Suprapubic skin (tissue), 4 donors: ENCODE results near the gene PAX6.

Experiments used
- POLR2A ChIP-seq, 2 donors: fragments of 450-650 bp; IDR thresholded peaks; one replicate each; pipeline ENCODE4 v1.6.1; 2017; ENCODE audit warnings: antibody characterized with exemption in 2 of 2, mild to moderate bottlenecking in 2 of 2, moderate library complexity in 2 of 2
- POLR2AphosphoS5 ChIP-seq, 3 donors: sonication (generic); formaldehyde crosslinking; IDR thresholded peaks; one replicate each; pipeline ENCODE4 v1.6.1; 2017; ENCODE audit warnings: antibody characterized with exemption in 3 of 3

- TF ChIP-seq POLR2A (IDR thresholded peaks at IDR 0.05) (no peak), POLR2AphosphoS5 (IDR thresholded peaks at IDR 0.05) (no peak)
Observed at GRCh38 chr11:31767066-31767465, 44.1 kb downstream of the PAX6 start.
